Neural crest cell (in vitro differentiated cells): ENCODE results near the gene MAP2K2. TPM values are rescaled to one million over a fixed set of nuclear protein-coding genes. Genes with fewer than 3 reads are reported as not detected.

Source experiments
- DNase-seq: peaks from one replicate; pipeline ENCODE4 v3.0.0; 2021; ENCODE audit warnings: low read depth, mixed read lengths, low spot score
- H3K27ac Mint-ChIP-seq: one replicate; pipeline ENCODE4 v1.8.0; 2021; ENCODE audit warnings: mild to moderate bottlenecking, mixed read lengths; ENCODE audit not compliant: unreplicated experiment
- H3K27me3 Mint-ChIP-seq: 2 replicates; pipeline ENCODE4 v1.8.0; 2021; ENCODE audit warnings: low read depth, mild to moderate bottlenecking, mixed read lengths
- H3K36me3 Mint-ChIP-seq: 2 replicates; pipeline ENCODE4 v1.8.0; 2021; ENCODE audit warnings: low read depth, mild to moderate bottlenecking, mixed read lengths
- H3K4me1 Mint-ChIP-seq: 2 replicates; pipeline ENCODE4 v1.8.0; 2021; ENCODE audit warnings: mixed read lengths
- H3K4me3 Mint-ChIP-seq: one replicate; pipeline ENCODE4 v1.8.0; 2021; ENCODE audit warnings: mild to moderate bottlenecking, mixed read lengths
- H3K9me3 Mint-ChIP-seq: 2 replicates; pipeline ENCODE4 v1.8.0; 2021; ENCODE audit warnings: mixed read lengths
- total RNA-seq: library from RNA; stranded (reverse); gene quantifications from 2 replicates; pipeline ENCODE4 v1.2.1, GENCODE V29; 2021
- TF ChIP-seq, protein P1 (sequence below): fragments of 200-600 bp; sonication (generic); conservative IDR thresholded peaks from 2 replicates; pipeline ENCODE4 v1.5.0; 2021; ENCODE audit warnings: antibody characterized with exemption, mild to moderate bottlenecking

The MAP2K2 gene
- total RNA-seq, 1 donor from 2014 or later, result 178 TPM

DNA sequence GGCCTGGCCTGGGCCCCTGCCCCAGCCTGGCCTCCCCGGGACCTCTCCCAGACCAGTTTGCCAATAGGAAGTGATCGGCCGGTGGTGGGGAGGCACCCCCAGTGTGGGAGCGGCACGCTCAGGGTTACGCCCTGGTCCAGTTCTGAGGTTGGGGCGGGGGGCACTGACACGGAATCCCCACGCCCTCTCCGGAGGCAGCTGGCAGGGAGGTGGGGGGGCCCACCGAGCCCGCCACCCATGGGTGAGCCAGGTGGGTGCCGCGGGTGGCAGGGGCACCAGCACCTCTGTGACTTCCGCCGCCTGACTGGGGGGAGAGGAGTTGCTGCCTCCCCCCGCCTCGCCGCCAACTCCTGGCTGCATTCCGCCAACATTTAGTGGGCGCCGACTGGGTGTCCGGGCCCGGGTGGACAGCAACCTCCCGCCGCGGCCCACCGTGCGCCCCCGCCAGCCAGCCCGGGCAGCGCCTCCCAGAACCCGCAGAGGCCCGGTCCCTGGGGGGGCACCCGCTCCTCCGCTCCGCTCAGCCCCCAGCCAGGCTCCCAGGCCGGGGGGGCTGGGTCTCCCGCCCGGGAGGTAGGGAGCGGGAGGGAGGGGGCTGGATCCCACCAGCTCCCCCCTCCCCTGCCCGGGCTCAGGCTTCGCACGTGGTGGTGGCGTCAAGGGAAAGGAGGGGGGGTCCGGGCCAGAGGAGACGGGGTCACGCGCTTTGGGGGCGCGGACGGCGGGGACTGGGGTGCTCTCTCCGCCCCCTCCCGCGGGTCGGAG is 59.2 kb downstream of the MAP2K2 start:
- TF ChIP-seq, protein P1, sequence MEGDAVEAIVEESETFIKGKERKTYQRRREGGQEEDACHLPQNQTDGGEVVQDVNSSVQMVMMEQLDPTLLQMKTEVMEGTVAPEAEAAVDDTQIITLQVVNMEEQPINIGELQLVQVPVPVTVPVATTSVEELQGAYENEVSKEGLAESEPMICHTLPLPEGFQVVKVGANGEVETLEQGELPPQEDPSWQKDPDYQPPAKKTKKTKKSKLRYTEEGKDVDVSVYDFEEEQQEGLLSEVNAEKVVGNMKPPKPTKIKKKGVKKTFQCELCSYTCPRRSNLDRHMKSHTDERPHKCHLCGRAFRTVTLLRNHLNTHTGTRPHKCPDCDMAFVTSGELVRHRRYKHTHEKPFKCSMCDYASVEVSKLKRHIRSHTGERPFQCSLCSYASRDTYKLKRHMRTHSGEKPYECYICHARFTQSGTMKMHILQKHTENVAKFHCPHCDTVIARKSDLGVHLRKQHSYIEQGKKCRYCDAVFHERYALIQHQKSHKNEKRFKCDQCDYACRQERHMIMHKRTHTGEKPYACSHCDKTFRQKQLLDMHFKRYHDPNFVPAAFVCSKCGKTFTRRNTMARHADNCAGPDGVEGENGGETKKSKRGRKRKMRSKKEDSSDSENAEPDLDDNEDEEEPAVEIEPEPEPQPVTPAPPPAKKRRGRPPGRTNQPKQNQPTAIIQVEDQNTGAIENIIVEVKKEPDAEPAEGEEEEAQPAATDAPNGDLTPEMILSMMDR, result no peak
- H3K27ac Mint-ChIP-seq, result no peak overlapping the region
- no peak for DNase-seq
- H3K4me1 Mint-ChIP-seq, result peaks cover 15% of the 10 kb centered on the region
- H3K4me3 Mint-ChIP-seq, result no peak overlapping the region
- peaks cover 24% of the 10 kb centered on the region for H3K27me3 Mint-ChIP-seq
- no peaks in the 10 kb centered on the region for H3K36me3 Mint-ChIP-seq
- no peaks in the 10 kb centered on the region for H3K9me3 Mint-ChIP-seq

GRCh38 chr19:4064149-4064495 is 59.8 kb downstream of the MAP2K2 start:
- Mint-ChIP-seq H3K27me3 (peaks cover 20% of the 10 kb centered on the region), H3K9me3 (no peaks in the 10 kb centered on the region), H3K36me3 (no peaks in the 10 kb centered on the region), H3K27ac (peak overlapping the region; percentile 70), H3K4me3 (peak overlapping the region; percentile 93), H3K4me1 (peaks cover 13% of the 10 kb centered on the region)
- TF ChIP-seq, protein P1, result no peak
- DNase-seq, result no peak

DNA sequence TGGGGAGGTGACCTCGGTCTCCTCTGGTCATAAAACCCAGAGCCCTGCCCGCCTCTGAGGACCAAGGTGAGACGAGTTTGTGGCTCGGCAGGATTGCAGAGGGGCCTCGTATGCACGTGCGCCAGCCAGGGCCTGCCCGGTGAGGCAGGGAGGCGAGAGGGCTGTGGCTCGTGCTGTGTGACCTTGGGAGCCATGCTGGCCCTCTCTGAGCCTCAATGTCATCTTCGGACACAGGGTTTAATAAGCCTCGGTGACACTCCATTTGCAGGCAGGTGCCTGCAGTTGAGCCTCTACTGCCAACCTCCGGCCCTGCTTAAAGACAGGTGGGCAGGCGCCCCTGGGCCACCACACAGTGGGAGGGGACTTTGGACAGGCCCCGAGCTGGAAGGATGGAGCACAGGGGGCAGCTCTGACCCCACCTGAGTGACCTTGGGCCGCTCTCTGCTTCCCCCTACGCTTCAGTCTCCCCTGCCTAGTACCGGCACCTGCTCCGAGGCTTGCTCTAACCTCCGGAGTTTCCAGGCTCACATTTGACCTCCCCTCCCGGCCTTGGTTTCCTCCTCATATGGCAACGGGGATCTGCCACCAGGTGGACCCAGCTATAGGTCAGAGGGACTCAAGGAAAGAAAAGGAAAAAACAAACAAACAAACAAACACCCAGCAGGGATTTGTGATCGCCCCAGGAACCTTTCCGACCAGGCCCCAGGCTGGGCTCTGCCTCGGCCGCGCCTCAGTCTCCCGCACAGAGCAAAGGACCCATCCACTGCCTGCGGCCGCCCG is 60.4 kb downstream of the MAP2K2 start:
- H3K4me3 Mint-ChIP-seq, result peak overlapping the region; percentile 93
- H3K27ac Mint-ChIP-seq, result peak overlapping the region; percentile 70
- no peak for DNase-seq
- TF ChIP-seq, protein P1, result no peak
- H3K9me3 Mint-ChIP-seq, result no peaks in the 10 kb centered on the region
- H3K27me3 Mint-ChIP-seq, result peaks cover 15% of the 10 kb centered on the region
- H3K36me3 Mint-ChIP-seq, result no peaks in the 10 kb centered on the region
- H3K4me1 Mint-ChIP-seq, result peaks cover 13% of the 10 kb centered on the region

GRCh38 chr19:4062419-4063368 is 61.2 kb downstream of the MAP2K2 start:
- TF ChIP-seq, protein P1, result no peak
- Mint-ChIP-seq H3K27ac (no peak overlapping the region), H3K27me3 (peaks cover 6% of the 10 kb centered on the region), H3K4me3 (peak overlapping the region; percentile 93), H3K36me3 (no peaks in the 10 kb centered on the region), H3K9me3 (no peaks in the 10 kb centered on the region), H3K4me1 (peaks cover 6% of the 10 kb centered on the region)
- DNase-seq, result no peak
